COLO668 (cell line): ENCODE results near the gene APBB2.
A peak's percentile ranks its signal among the peaks of the same experiment; 100 is the strongest.
"Not testable (repeated sequence)": the region's sequence is repeated elsewhere in the genome, so short reads cannot be mapped to it uniquely, and the experiment has no call there.

Experiments
- DNase-seq: peaks from one replicate; lab custom pipeline; 2025; ENCODE audit not compliant: unreplicated experiment; lab: John Stamatoyannopoulos, UW

APBB2 gene

DNA sequence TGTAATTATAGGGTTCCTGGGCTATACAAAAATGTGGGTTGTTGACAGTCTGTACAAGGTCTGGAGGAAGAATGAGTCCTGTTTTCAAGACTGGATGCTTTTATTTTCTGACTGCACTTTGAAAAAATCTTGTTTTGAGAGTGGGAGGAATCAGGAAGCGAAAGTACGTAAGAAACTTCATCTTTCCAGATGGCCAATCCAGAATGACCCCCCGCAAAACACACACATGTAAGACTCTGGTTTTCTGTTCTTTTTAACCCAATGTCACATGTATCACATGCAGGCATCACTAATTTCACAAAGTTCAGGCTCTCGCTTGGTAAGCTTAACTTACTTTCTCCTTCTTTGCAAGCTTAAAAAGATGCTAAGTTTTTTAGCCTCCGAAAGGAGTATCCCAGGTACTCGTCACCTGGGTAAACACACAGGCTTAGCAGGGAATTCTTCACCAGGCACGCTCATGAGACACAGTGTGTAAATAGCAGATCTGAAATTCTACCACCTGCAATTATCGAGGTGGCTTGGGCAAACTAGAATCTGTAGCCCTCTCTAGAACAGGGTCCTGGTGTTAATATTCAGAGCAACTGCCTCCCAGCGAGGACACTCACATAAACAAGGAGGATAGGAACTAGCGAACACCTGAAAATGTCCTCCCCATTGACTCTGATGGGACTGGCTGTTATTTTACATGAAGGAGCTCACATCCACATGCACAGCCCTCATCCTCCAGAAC is 373.9 kb downstream of the APBB2 start:
- DNase-seq, result peak; percentile 30

GRCh38 chr4:40838742-40839141 is 375.6 kb downstream of the APBB2 start:
- no peak for DNase-seq

DNA sequence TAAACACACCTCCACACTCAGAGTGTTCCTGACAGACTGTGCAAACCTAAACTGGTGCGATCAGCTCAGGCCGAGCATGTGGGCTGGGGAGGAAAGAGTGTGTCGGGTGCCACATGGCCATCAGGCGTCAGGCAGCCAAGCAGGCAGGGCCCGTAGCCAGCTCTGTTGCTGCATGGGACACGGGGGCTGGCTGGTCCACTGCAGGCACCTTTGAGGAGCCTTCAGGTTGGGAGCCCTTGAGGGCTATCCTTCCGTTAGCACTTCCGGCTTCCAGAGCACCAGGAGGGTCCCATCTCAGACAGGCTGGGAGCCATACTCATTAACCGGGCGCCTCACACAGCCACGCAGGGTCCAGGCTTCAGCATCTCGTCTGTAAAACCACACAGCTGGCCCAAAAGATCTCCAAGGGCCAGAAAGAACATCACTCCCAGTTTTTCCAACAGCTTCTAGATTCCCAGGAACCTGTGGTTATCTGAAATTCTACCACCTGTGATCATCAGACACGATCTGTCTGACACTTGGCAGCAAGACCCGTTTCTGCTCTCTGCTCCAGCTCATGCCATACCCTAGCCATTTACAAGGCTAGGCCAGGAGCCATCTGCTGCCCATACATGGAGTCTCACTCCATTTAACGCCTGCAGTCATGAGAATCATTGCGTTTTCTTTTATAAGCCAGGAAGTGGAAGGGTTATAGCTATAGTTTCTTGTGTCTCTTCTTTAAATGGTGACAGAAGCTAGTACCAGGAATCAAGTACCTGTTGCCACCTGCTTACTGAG is 377.1 kb downstream of the APBB2 start:
- DNase-seq, result no peak

- DNase-seq, result no peak
These were observed 381.1 kb downstream of the APBB2 start for GRCh38 chr4:40833212-40833611.

DNA sequence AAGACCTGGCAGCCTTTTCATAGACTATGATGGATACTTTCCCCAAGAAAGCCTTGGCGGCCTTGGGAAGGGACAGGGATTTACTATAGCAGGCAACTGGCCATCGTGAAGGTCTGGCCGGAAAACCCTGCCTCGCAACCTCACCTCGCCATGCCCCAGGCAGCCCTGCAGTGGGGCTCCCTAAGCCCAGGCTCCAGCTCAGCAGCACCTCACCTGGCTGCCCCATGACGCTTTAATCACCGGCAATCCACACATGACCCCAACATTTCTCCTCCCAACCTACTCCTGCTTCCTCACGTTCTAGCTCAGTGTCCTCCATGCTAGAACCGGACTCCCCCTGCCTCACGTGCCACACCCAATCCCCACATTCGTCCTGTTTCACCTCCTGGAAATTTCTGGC is 382.2 kb downstream of the APBB2 start:
- DNase-seq, result no peak

DNA sequence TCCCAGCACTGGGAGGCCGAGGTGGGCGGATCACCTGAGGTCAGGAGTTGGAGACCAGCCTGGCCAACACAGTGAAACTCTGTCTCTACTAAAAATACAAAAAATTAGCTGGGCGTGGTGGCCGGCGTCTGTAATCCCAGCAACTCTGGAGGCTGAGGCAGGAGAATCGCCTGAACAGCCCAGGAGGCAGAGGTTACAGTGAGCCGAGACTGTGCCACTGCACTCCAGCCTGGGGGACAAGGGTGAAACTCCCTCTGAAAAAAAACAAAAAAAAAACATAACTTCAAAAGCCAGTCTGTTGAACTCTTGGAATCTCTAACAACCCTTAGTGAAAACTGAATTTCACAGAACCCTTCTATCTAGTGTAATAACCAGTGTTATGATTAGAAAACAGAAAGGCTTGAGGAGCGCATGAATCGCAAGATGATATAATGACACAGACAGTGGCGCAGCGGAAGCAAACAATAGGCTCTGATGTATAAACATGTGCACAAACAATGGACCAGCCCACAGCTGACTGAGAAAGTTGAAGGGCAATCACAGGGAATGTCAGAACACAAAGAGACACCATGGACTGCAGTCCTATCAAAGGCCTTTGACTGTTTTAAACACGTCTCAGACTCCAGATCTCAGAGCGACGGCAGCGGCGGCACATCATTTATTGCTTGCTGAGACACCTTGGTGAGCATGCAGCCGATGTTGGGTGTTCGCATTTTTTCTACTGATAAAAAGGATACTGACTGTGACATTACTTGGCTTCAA is 383.0 kb downstream of the APBB2 start:
- DNase-seq, result peak; percentile 5

DNA sequence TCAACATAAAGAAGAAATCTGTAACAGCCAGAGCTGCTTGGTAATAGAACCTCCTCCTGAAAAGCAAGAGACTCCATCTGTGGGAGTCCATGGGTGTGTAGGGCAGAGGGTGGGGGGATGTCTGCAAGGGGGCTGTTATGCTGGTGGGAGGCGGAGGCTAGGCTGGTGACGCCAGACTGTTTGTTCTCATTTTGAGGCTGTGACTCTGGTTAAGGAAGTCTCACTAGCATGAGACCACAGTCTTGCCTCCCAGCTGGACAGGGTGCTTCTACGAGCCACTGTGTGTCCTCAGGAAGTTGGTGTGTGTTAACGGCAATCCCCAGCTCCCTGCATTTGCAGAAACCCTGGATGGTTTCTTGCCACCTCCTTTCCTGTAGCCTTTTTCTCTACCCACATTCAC is 384.8 kb downstream of the APBB2 start:
- DNase-seq, result no peak

DNA sequence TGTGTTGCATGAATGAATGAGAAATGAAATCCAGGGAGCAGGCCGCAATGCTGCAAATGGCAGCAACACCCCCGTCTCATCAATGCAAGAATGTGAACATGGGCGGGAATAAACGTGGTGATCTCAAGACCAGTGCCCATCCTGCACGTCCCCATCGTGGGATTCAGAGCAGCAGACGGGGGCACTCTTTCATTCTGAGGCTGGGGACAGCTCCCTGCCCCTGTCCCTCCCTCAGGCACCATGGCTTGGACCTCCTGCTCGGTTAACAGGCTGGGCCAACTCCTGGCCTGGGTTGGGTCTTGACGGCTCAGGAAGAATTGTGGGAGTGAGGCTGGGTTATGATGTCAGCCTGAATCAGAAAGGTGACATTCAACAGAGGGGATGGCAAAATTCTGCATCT is 385.7 kb downstream of the APBB2 start:
- DNase-seq, result no peak

DNA sequence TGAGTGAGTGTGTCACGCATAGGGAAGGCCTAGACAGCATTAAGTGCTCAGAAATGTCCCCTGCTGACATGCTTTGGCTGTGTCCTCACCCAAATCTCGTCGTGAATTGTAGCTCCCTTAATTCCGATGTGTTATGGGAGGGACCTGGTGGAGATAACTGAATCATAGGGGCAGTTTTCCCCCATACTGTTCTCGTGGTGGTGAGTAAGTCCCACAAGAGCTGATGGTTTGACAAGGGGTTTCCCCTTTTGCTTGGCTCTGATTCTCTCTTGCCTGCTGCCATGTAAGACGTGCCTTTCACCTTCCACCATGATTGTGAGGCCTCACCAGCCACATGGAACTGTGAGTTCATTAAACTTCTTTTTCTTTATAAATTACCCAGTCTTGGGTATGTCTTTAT is 386.6 kb downstream of the APBB2 start:
- no peak for DNase-seq

DNA sequence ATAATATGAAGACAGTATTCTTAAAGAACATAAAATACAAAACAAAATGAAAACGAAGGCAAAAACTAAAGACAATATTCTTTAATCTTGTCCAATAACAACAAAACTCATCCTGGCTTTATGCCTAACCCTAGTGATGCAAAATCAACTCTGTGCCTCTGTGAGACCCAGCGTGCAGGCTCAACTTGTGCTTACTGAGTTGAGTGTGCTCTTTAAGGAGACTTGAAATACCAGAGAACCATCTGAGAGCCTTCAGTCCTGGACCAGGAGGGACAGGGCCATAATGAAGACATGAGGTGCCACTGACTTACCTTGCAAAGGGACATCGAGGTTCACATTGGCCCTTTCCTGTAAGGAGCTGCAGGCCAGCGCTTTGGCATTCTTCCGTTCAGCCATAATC is 387.5 kb downstream of the APBB2 start:
- DNase-seq, result no peak

DNA sequence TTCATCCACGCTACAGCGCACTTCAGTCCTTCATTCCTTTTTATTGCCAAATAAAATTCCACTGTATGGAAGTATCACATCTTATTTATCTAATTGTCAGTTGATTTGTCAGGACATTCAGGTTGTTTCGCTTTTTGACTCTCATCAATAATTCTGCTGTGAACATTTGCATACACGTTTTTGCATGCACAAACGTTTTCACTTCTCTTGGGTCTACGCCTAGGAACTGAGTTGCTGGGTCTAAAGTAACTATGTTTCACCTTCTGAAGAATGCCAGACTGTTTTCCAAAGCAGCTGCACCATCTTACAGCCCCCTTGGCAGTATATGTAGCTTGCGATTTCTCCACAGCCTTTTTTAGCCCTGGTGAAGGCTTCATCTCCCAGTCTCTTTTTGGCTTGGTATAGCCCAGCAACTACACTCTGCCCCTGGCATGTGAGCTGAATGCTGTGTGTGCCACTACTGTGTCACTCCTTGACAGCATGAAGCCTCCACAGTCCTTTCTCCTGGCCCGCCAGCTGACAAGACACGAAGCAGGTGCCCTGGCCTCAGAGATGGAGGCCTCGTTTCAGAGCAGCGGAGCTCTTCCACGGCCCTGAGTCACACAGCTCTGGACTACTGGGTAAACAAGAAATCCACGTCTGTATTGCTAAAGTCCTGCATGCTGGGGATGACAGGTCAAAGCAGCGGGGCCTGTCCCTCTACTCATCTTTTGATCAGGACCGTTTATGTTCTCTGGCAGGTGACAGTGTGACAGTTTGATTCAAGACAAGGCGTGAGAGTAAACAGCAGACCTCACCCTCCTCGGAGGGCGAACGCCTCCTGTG is 389.1 kb downstream of the APBB2 start:
- peak; percentile 17 for DNase-seq

DNA sequence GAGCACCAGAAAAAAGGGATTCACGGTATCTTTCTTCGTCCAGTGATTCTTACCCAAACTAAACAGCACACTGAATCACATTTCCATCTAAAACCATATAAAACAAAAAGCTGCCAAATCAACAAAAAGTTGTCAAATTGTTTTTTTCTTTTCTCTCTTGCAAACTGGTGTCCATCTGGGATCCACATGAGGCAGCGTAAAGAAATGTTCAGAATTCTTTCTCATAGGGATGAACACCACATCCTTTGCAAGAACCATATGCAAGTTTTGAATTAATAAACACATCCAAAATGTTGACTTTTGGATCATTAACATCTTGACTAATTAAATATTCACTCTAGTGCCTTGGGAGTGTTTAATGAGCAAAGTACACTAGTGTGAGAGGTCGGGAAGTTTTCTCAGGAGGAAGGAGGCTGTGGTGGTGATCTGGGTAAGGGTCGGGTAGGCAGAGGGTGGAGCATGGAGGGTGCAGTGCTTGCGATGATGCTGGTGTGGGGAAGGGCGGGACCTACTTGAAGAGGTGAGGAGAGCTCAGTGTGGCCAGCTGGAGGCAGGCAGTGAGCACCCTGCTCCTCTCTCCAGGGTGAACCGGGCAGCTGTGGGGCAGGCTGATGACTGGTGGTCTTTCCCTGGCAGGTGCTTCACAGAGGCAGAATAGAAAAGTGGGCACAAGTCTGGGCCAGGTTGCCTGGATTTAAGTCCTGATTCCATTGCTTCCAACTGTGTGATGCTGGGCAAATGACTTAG is 391.7 kb downstream of the APBB2 start:
- DNase-seq, result no peak

DNA sequence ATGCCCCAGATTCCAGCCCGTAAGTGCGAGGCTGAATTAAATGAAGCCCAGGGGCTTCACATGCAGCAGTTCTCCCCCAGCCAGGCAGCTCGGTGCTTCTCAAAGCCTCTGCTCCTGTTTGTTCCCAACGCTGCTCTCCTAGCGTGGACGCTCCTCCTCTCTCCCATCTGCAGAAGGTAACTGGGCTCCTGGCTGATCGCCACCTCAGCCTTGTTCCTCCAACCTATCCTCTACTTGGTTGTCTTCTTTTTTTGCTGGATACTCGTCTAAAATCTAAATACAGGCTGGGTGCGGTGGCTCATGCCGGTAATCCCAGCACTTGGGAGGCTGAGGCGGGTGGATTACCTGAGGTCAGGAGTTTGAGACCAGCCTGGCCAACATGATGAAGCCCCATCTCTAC is 394.2 kb downstream of the APBB2 start:
- DNase-seq, result no peak

GRCh38 chr4:40817157-40817556 is 397.2 kb downstream of the APBB2 start:
- not testable (repeated sequence) for DNase-seq

DNA sequence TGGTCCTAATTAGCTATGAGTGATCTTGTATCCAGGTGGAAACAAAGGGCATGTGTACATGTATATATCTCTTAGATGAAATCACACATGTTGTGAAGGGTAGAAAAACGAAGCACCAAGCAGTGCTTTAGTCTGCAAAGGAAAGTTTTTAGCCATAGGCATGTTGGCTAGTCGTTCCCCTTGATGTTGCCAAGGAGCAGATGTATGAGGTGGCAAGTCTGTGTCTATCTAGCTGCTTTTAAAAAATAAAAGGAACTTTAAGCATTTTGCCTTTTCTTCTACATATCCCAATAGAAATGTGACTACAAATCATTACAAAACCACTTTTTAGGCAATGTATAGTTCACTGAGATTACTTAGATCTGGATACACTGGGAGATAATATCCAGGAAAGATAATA is 401.5 kb downstream of the APBB2 start:
- no peak for DNase-seq

- no peak for DNase-seq
These were observed 402.0 kb downstream of the APBB2 start for GRCh38 chr4:40812386-40812785.

DNA sequence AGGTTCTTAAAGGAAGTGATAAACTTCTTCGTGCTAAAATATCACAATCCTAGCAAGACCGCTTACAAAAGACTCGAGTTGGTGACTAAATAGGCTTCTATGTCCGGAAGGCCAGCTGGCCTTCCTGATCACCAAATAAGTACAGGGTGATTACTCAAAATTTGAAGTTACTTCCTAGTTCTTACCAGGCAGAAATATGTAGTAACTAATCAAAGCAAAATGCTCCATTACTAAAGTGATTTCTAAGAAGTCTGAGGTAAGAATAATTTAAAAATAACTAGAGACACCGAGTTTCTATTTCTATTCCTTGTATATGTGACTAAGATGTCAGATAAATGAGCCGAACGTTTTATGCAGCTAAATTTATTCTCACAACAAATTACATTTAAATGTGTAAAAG is 402.4 kb downstream of the APBB2 start:
- no peak for DNase-seq

GRCh38 chr4:40808926-40809457 is 405.4 kb downstream of the APBB2 start:
- no peak for DNase-seq

DNA sequence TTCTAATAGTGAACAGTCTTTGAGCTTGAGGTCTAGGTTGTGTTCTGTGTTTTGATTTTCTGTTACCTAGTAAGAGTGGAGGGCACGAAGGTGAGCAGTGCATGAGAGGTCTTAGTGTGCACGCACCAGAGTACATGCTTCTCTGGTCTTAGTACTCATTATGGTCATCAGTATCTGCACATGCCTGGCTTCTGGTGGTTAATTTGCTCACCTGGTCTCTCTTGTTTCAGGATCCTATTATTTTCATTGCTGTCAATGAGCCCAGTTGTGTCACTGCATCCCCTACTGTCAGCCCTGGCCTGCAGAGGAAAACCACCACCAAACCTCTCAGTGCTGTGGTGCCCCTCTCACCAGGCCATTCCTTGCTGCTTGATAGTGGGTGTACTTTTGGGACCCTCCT is 409.7 kb downstream of the APBB2 start:
- DNase-seq, result no peak

- no peak for DNase-seq
These were observed 414.3 kb downstream of the APBB2 start for GRCh38 chr4:40800064-40800463.
